Tibial nerve (tissue), 4 donors: ENCODE measurements around the gene NUMB. TPM values are rescaled to one million over a fixed set of nuclear protein-coding genes. Genes with fewer than 3 reads are reported as not detected.
"Not testable (repeated sequence)": the region's sequence is repeated elsewhere in the genome, so short reads cannot be mapped to it uniquely, and the experiment has no call there.

Experiments used
- DNase-seq, 2 donors: peaks; one replicate each; pipeline ENCODE4 v3.0.0-alpha.2; 2019; ENCODE audit warnings: low spot score in 2 of 2
- H3K27ac ChIP-seq, 4 donors: fragments of 200-600 bp; sonication (generic) in 3 of 4; one replicate each; pipeline ENCODE4 v1.5.1; 2017 to 2019; ENCODE audit warnings: mild to moderate bottlenecking in 1 of 4
- H3K27me3 ChIP-seq, 2 donors: fragments of 200-600 bp; sonication (generic) in 1 of 2; one replicate each; pipeline versions ENCODE4 v1.5.1 to v1.6.0; 2017 to 2019
- H3K36me3 ChIP-seq, 3 donors: fragments of 200-600 bp; sonication (generic); one replicate each; pipeline ENCODE4 v1.5.1; 2018 to 2019
- H3K4me1 ChIP-seq, 4 donors: fragments of 200-600 bp; sonication (generic) in 3 of 4; one replicate each; pipeline ENCODE4 v1.5.1; 2017 to 2019
- H3K4me3 ChIP-seq, 4 donors: fragments of 200-600 bp; sonication (generic) in 3 of 4; one replicate each; pipeline ENCODE4 v1.5.1; 2017 to 2019; ENCODE audit warnings: mild to moderate bottlenecking in 1 of 4, moderate library complexity in 1 of 4
- H3K9me3 ChIP-seq, 4 donors: fragments of 200-600 bp; sonication (generic) in 3 of 4; one replicate each; pipeline ENCODE4 v1.5.1; 2017 to 2019
- CTCF ChIP-seq, 5 experiments: fragments of 200-600 bp in 3 of 5; fragments of 450-650 bp in 2 of 5; sonication (generic) in 3 of 5; IDR thresholded peaks; one replicate each; pipeline ENCODE4 v1.5.1; 2016 to 2019; ENCODE audit warnings: antibody characterized with exemption in 5 of 5, mild to moderate bottlenecking in 3 of 5, moderate library complexity in 2 of 5
- EP300 ChIP-seq, 2 donors: sonication (generic); formaldehyde crosslinking; IDR thresholded peaks; one replicate each; pipeline ENCODE4 v1.6.1; 2017; ENCODE audit warnings: antibody characterized with exemption in 2 of 2, mild to moderate bottlenecking in 1 of 2
- POLR2A ChIP-seq, 2 donors: fragments of 450-650 bp; IDR thresholded peaks; one replicate each; pipeline ENCODE4 v1.6.1; 2017; ENCODE audit warnings: antibody characterized with exemption in 2 of 2, mild to moderate bottlenecking in 2 of 2, moderate library complexity in 2 of 2
- WGBS, 2 donors: methylation state at CpG; one replicate each; pipeline ENCODE4 v1.1.5; 2018; 5-methylcytosine and 5-hydroxymethylcytosine counted together
- total RNA-seq, 4 donors: library from RNA; depleted of rRNA; stranded (reverse); fragments of >200 nt; gene quantifications; one replicate each; pipeline ENCODE4 v1.1.0, GENCODE V29; 2016

Gene NUMB
- total RNA-seq, 4 donors from 2014 or later, result 50.7 to 81.9 (median 60.2) TPM

GRCh38 chr14:73386342-73386741, 72.0 kb downstream of the NUMB start:
- no peak overlapping the region for H3K4me3 ChIP-seq

GRCh38 chr14:73385021-73385420, 73.3 kb downstream of the NUMB start:
- 93 to 100% methylated on average over 4 of the region's 4 CpGs for WGBS, 2 donors
- not testable (repeated sequence) for H3K4me1 ChIP-seq, DNase-seq, H3K4me3 ChIP-seq, H3K27me3 ChIP-seq, H3K27ac ChIP-seq
- Histone ChIP-seq H3K9me3 (peaks cover 0 to 22% (median 1%) of the 10 kb centered on the region in 4 donors), H3K36me3 (peaks cover 0 to 26% (median 0%) of the 10 kb centered on the region in 3 donors)

More at GRCh38 chr14:73386342-73386741, 72.0 kb downstream of the NUMB start:
- Histone ChIP-seq H3K9me3 (peaks cover 0 to 22% (median 1%) of the 10 kb centered on the region in 4 donors), H3K36me3 (peaks cover 0 to 25% (median 0%) of the 10 kb centered on the region in 3 donors), H3K27ac (no peak overlapping the region), H3K4me1 (no peaks in the 10 kb centered on the region), H3K27me3 (no peaks in the 10 kb centered on the region)
- DNase-seq, result no peak
- WGBS, 2 donors, result 74 to 77% methylated on average over 3 of the region's 3 CpGs
- TF ChIP-seq EP300 (IDR thresholded peaks at IDR 0.05) (no peak), POLR2A (IDR thresholded peaks at IDR 0.05) (no peak), CTCF (IDR thresholded peaks at IDR 0.05) (no peak)

GRCh38 chr14:73383356-73383755, 75.0 kb downstream of the NUMB start:
- Histone ChIP-seq H3K4me3 (no peak overlapping the region), H3K27ac (no peak overlapping the region), H3K27me3 (no peaks in the 10 kb centered on the region), H3K36me3 (peaks cover 0 to 32% (median 0%) of the 10 kb centered on the region in 3 donors), H3K4me1 (no peaks in the 10 kb centered on the region), H3K9me3 (peaks cover 0 to 22% (median 1%) of the 10 kb centered on the region in 4 donors)
- no peak for DNase-seq
- TF ChIP-seq POLR2A (IDR thresholded peaks at IDR 0.05) (no peak), CTCF (IDR thresholded peaks at IDR 0.05) (no peak), EP300 (IDR thresholded peaks at IDR 0.05) (no peak)
- 94 to 99% methylated on average over 4 of the region's 4 CpGs for WGBS, 2 donors

GRCh38 chr14:73381380-73382013, 76.8 kb downstream of the NUMB start:
- peaks cover 0 to 38% (median 0%) of the 10 kb centered on the region in 3 donors for H3K36me3 ChIP-seq
- no peak overlapping the region for H3K4me3 ChIP-seq
- no peaks in the 10 kb centered on the region for H3K27me3 ChIP-seq
- TF ChIP-seq POLR2A (IDR thresholded peaks at IDR 0.05) (no peak), EP300 (IDR thresholded peaks at IDR 0.05) (no peak), CTCF (IDR thresholded peaks at IDR 0.05) (no peak)
- DNase-seq, result no peak
- H3K4me1 ChIP-seq, result no peaks in the 10 kb centered on the region
- no peak overlapping the region for H3K27ac ChIP-seq
- peaks cover 0 to 22% (median 1%) of the 10 kb centered on the region in 4 donors for H3K9me3 ChIP-seq
- 87 to 91% methylated on average over 2 of the region's 2 CpGs for WGBS, 2 donors

- Histone ChIP-seq H3K4me3 (no peak overlapping the region), H3K9me3 (no peaks in the 10 kb centered on the region), H3K27me3 (no peaks in the 10 kb centered on the region), H3K36me3 (peaks cover 0 to 13% (median 0%) of the 10 kb centered on the region in 3 donors), H3K27ac (no peak overlapping the region), H3K4me1 (no peaks in the 10 kb centered on the region)
- DNase-seq, result no peak
- no peak for TF ChIP-seq CTCF (IDR thresholded peaks at IDR 0.05)
- TF ChIP-seq POLR2A (IDR thresholded peaks at IDR 0.05), result no peak
- no peak for TF ChIP-seq EP300 (IDR thresholded peaks at IDR 0.05)
Measured at GRCh38 chr14:73376585-73376984, 81.8 kb downstream of the NUMB start.
